GM12874 (cell line): ENCODE data around the gene PRPSAP2.

Source experiments
- CTCF ChIP-seq: IDR thresholded peaks from 2 replicates; pipeline ENCODE4 v1.5.1; 2011; ENCODE audit warnings: low read depth, mild to moderate bottlenecking, control low read depth, low read length, moderate library complexity; ENCODE audit not compliant: insufficient read depth

Gene PRPSAP2

GRCh38 chr17:18968345-18968744 is 110.4 kb downstream of the PRPSAP2 start:
- TF ChIP-seq CTCF = no peak

GRCh38 chr17:18968945-18969887 is 111.3 kb downstream of the PRPSAP2 start:
- no peak for TF ChIP-seq CTCF

GRCh38 chr17:18970582-18971480 is 112.9 kb downstream of the PRPSAP2 start:
- no peak for TF ChIP-seq CTCF

- no peak for TF ChIP-seq CTCF
These were observed 113.9 kb downstream of the PRPSAP2 start for GRCh38 chr17:18971801-18972200.

- TF ChIP-seq CTCF = no peak
These were observed 116.6 kb downstream of the PRPSAP2 start for GRCh38 chr17:18974407-18975149.

GRCh38 chr17:18975597-18975996 is 117.7 kb downstream of the PRPSAP2 start:
- no peak for TF ChIP-seq CTCF
